Transverse colon (tissue), 4 donors: Measurements from ENCODE around the gene GPC5.

ENCODE experiments used
- EP300 ChIP-seq: sonication (generic); formaldehyde crosslinking; IDR thresholded peaks from one replicate; pipeline ENCODE4 v1.6.1; 2017; ENCODE audit warnings: antibody characterized with exemption, low read depth
- POLR2A ChIP-seq: fragments of 450-650 bp; IDR thresholded peaks from one replicate; pipeline ENCODE4 v1.6.1; 2016; ENCODE audit warnings: antibody characterized with exemption, mild to moderate bottlenecking, moderate library complexity
- POLR2AphosphoS5 ChIP-seq, 3 donors: sonication (generic); formaldehyde crosslinking; IDR thresholded peaks; one replicate each; pipeline ENCODE4 v1.6.1; 2016; ENCODE audit warnings: antibody characterized with exemption in 3 of 3
- TF ChIP-seq, protein P1 (sequence below), 5 experiments: fragments of 200-600 bp in 3 of 5; fragments of 450-650 bp in 2 of 5; sonication (generic) in 3 of 5; IDR thresholded peaks; 1 replicate in 2 of 5; 2 replicates in 3 of 5; pipeline ENCODE4 v1.5.1; 2016 to 2017; ENCODE audit warnings: antibody characterized with exemption in 5 of 5, inconsistent platforms in 3 of 5, mild to moderate bottlenecking in 2 of 5, moderate library complexity in 1 of 5

DNA sequence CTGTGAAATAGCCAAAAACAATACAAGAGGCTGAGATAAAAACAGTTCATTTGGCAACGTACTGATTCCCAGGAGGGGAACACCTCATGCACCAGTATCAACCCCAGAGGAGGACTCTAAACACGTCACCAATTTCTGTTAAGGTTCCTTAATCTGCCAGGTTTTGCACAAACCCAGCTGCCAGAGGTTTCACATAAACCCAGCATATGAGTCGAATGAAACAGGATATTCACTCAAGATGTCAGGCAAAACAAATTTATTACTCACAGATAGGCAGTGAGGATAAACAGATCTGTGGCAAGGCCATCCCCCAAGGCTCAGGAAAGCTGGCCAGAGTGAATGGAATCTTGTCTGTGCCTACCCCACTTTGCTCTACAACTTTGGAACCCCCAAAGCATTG is 210.9 kb downstream of the GPC5 start:
- TF ChIP-seq, protein P1, sequence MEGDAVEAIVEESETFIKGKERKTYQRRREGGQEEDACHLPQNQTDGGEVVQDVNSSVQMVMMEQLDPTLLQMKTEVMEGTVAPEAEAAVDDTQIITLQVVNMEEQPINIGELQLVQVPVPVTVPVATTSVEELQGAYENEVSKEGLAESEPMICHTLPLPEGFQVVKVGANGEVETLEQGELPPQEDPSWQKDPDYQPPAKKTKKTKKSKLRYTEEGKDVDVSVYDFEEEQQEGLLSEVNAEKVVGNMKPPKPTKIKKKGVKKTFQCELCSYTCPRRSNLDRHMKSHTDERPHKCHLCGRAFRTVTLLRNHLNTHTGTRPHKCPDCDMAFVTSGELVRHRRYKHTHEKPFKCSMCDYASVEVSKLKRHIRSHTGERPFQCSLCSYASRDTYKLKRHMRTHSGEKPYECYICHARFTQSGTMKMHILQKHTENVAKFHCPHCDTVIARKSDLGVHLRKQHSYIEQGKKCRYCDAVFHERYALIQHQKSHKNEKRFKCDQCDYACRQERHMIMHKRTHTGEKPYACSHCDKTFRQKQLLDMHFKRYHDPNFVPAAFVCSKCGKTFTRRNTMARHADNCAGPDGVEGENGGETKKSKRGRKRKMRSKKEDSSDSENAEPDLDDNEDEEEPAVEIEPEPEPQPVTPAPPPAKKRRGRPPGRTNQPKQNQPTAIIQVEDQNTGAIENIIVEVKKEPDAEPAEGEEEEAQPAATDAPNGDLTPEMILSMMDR (IDR thresholded peaks at IDR 0.05) = no peak
- TF ChIP-seq POLR2A = no peak
- no peak for TF ChIP-seq POLR2AphosphoS5 (IDR thresholded peaks at IDR 0.05)
- no peak for TF ChIP-seq EP300
